Measurements from ENCODE around the gene MRGPRX1.
"Not testable (repeated sequence)": the region's sequence is repeated elsewhere in the genome, so short reads cannot be mapped to it uniquely, and the experiment has no call there.

Gene MRGPRX1

GRCh38 chr11:18958221-18958910 lies 19.2 kb upstream of the MRGPRX1 start:
- H3K4me3 ChIP-seq (ENCODE audit: low read depth, low read length) = no peak overlapping the region
- no peak for DNase-seq (ENCODE audit: low read depth)
- TF ChIP-seq CTCF (conservative IDR thresholded peaks at IDR 0.05; ENCODE audit: low read depth, low read length) = no peak

GRCh38 chr11:18956630-18957029 lies 17.4 kb upstream of the MRGPRX1 start:
- no peak for DNase-seq (ENCODE audit: low read depth)
- TF ChIP-seq CTCF (conservative IDR thresholded peaks at IDR 0.05; ENCODE audit: low read depth, low read length) = no peak
- no peak overlapping the region for H3K4me3 ChIP-seq (ENCODE audit: low read depth, low read length)

- DNase-seq (ENCODE audit: low read depth) = no peak
- H3K4me3 ChIP-seq (ENCODE audit: low read depth, low read length) = no peak overlapping the region
- no peak for TF ChIP-seq CTCF (conservative IDR thresholded peaks at IDR 0.05; ENCODE audit: low read depth, low read length)
Measured at GRCh38 chr11:18936002-18936673, 3.1 kb downstream of the MRGPRX1 start.

GRCh38 chr11:18934195-18934814 lies 4.9 kb downstream of the MRGPRX1 start:
- no peak for TF ChIP-seq CTCF (conservative IDR thresholded peaks at IDR 0.05; ENCODE audit: low read depth, low read length)
- no peak for DNase-seq (ENCODE audit: low read depth)
- H3K4me3 ChIP-seq (ENCODE audit: low read depth, low read length) = no peak overlapping the region

- H3K4me3 ChIP-seq (ENCODE audit: low read depth, low read length) = no peak overlapping the region
- TF ChIP-seq CTCF (conservative IDR thresholded peaks at IDR 0.05; ENCODE audit: low read depth, low read length) = no peak
- no peak for DNase-seq (ENCODE audit: low read depth)
Measured at GRCh38 chr11:18927550-18928322, 11.5 kb downstream of the MRGPRX1 start.

- not testable (repeated sequence) for H3K4me3 ChIP-seq (ENCODE audit: low read depth, low read length); DNase-seq (ENCODE audit: low read depth)
Measured at GRCh38 chr11:18925426-18925825, 13.8 kb downstream of the MRGPRX1 start.

GRCh38 chr11:18912883-18913282 lies 26.3 kb downstream of the MRGPRX1 start:
- TF ChIP-seq CTCF (conservative IDR thresholded peaks at IDR 0.05; ENCODE audit: low read depth, low read length) = no peak
- no peak for DNase-seq (ENCODE audit: low read depth)
- no peak overlapping the region for H3K4me3 ChIP-seq (ENCODE audit: low read depth, low read length)
